ENCODE results near the gene RBM26. TPM values are rescaled to one million over a fixed set of nuclear protein-coding genes. Genes with fewer than 3 reads are reported as not detected.
A peak's percentile ranks its signal among the peaks of the same experiment; 100 is the strongest.

The RBM26 gene
- total and polyA plus RNA-seq, 8 donors: 6.1 to 76.9 (median 28.1) TPM

- H3K4me3 ChIP-seq: no peak overlapping the region
- H3K27me3 ChIP-seq: no peaks in the 10 kb centered on the region
- H3K36me3 ChIP-seq: no peaks in the 10 kb centered on the region
- peaks cover 0 to 23% (median 11%) of the 10 kb centered on the region in 4 donors for H3K4me1 ChIP-seq
- intact Hi-C loops (cut with DNase I; ENCODE audit: low total_unique reads): no loop called here
- H3K9me3 ChIP-seq: peaks cover 0 to 4% (median 0%) of the 10 kb centered on the region in 4 donors
- TF ChIP-seq CTCF (IDR thresholded peaks at IDR 0.05): no peak
- TF ChIP-seq POLR2A (IDR thresholded peaks at IDR 0.05): no peak
- no peak for TF ChIP-seq POLR2AphosphoS5 (IDR thresholded peaks at IDR 0.05)
- no peak for TF ChIP-seq EP300 (IDR thresholded peaks at IDR 0.05)
- DNase-seq: peak in 1 of 2 donors; percentile 12
- WGBS, 5 donors: 16 to 43% (median 34%) methylated on average over 8 of the region's 8 CpGs
- no peak overlapping the region for H3K27ac ChIP-seq
Measured at GRCh38 chr13:79307866-79308298, 98.2 kb downstream of the RBM26 start.

GRCh38 chr13:79307433-79307861, 98.6 kb downstream of the RBM26 start:
- no peak overlapping the region for H3K4me3 ChIP-seq
- intact Hi-C loops (cut with DNase I; ENCODE audit: low total_unique reads): no loop called here
- no peak for DNase-seq
- WGBS, 5 donors: 78 to 86% (median 83%) methylated on average over 3 of the region's 3 CpGs
- H3K27ac ChIP-seq: no peak overlapping the region
- H3K4me1 ChIP-seq: peaks cover 0 to 23% (median 11%) of the 10 kb centered on the region in 4 donors
- TF ChIP-seq POLR2AphosphoS5 (IDR thresholded peaks at IDR 0.05) (no peak), POLR2A (IDR thresholded peaks at IDR 0.05) (no peak), CTCF (IDR thresholded peaks at IDR 0.05) (no peak), EP300 (IDR thresholded peaks at IDR 0.05) (no peak)
- H3K36me3 ChIP-seq: no peaks in the 10 kb centered on the region
- H3K9me3 ChIP-seq: peaks cover 0 to 4% (median 0%) of the 10 kb centered on the region in 4 donors
- H3K27me3 ChIP-seq: no peaks in the 10 kb centered on the region

- no peak overlapping the region for H3K4me3 ChIP-seq
- DNase-seq: no peak
- no peak overlapping the region for H3K27ac ChIP-seq
- WGBS, 5 donors: 62 to 84% (median 75%) methylated on average over 1 of the region's 1 CpG
- TF ChIP-seq EP300 (IDR thresholded peaks at IDR 0.05): no peak
- TF ChIP-seq POLR2A (IDR thresholded peaks at IDR 0.05): no peak
- no peak for TF ChIP-seq POLR2AphosphoS5 (IDR thresholded peaks at IDR 0.05)
- TF ChIP-seq CTCF (IDR thresholded peaks at IDR 0.05): no peak
- peaks cover 0 to 17% (median 11%) of the 10 kb centered on the region in 4 donors for H3K4me1 ChIP-seq
- intact Hi-C loops (cut with DNase I; ENCODE audit: low total_unique reads): no loop called here
- H3K9me3 ChIP-seq: peaks cover 0 to 8% (median 0%) of the 10 kb centered on the region in 4 donors
- H3K27me3 ChIP-seq: no peaks in the 10 kb centered on the region
- no peaks in the 10 kb centered on the region for H3K36me3 ChIP-seq
Measured at GRCh38 chr13:79306650-79307049, 99.4 kb downstream of the RBM26 start.

GRCh38 chr13:79297128-79297527, 108.9 kb downstream of the RBM26 start:
- intact Hi-C loops (cut with DNase I; ENCODE audit: low total_unique reads): no loop called here
- TF ChIP-seq POLR2AphosphoS5 (IDR thresholded peaks at IDR 0.05): no peak
- no peak for TF ChIP-seq EP300 (IDR thresholded peaks at IDR 0.05)
- no peak for TF ChIP-seq POLR2A (IDR thresholded peaks at IDR 0.05)
- TF ChIP-seq CTCF (IDR thresholded peaks at IDR 0.05): no peak
- Histone ChIP-seq H3K36me3 (no peaks in the 10 kb centered on the region), H3K4me3 (no peak overlapping the region), H3K27ac (no peak overlapping the region), H3K27me3 (no peaks in the 10 kb centered on the region), H3K9me3 (peaks cover 0 to 18% (median 8%) of the 10 kb centered on the region in 4 donors), H3K4me1 (no peaks in the 10 kb centered on the region)
- WGBS, 5 donors: 41 to 74% (median 63%) methylated on average over 2 of the region's 2 CpGs
- DNase-seq: no peak
